Mammary epithelial cell (primary cell): ENCODE results near the gene METTL1.

ENCODE experiments used
- CTCF ChIP-seq, 2 donors: IDR thresholded peaks in 1 of 2; conservative IDR thresholded peaks in 1 of 2; 2 replicates each; pipeline ENCODE4 v1.5.1; 2011 to 2012; ENCODE audit warnings: inconsistent platforms in 2 of 2, low read length in 2 of 2, mild to moderate bottlenecking in 2 of 2, control low read depth in 1 of 2, low read depth in 1 of 2; ENCODE audit not compliant: insufficient read depth in 1 of 2; ENCODE audit errors: extremely low read depth in 1 of 2
- EZH2 ChIP-seq: IDR thresholded peaks from 2 replicates; pipeline ENCODE4 v1.6.1; 2012; ENCODE audit warnings: low read length, inconsistent platforms, borderline replicate concordance

- TF ChIP-seq CTCF (conservative IDR thresholded peaks at IDR 0.05 in 1 of 2, IDR thresholded peaks at IDR 0.05 in 1 of 2; ENCODE audit: extremely low read depth in 1 of 2, insufficient read depth in 1 of 2, low read depth in 1 of 2, low read length in 2 of 2), result no peak
- TF ChIP-seq EZH2, result no peak
These were observed 9.3 kb upstream of the METTL1 start for GRCh38 chr12:57781244-57781643.
